AG04450 (cell line): ENCODE results near the gene S1PR1. TPM values are rescaled to one million over a fixed set of nuclear protein-coding genes. Genes with fewer than 3 reads are reported as not detected.

ENCODE experiments used
- CTCF ChIA-PET: fragments of 300-600, 350-600 bp; formaldehyde crosslinking; extraction: SDS; loops from one replicate; lab custom pipeline; 2022; ENCODE audit warnings: antibody characterized with exemption, inconsistent platforms; lab: Charles Lee
- POLR2A ChIA-PET: fragments of 350-600 bp; formaldehyde crosslinking; extraction: SDS; loops from one replicate; lab custom pipeline; 2021; ENCODE audit warnings: antibody characterized with exemption, inconsistent platforms; lab: Yijun Ruan, JAX
- DNase-seq: peaks from one replicate; pipeline ENCODE4 v3.0.0-alpha.2; 2011; ENCODE audit warnings: low read depth, low spot score
- H3K27ac ChIP-seq: one replicate; pipeline ENCODE4 v1.5.1; 2012; ENCODE audit warnings: low read depth, low read length, control low read depth
- H3K27me3 ChIP-seq: one replicate; pipeline ENCODE4 v1.6.0; 2012; ENCODE audit warnings: low read length; ENCODE audit not compliant: control insufficient read depth, insufficient read depth
- H3K4me3 ChIP-seq: 2 replicates; pipeline ENCODE4 v1.5.1; 2011; ENCODE audit warnings: mild to moderate bottlenecking, low read depth, low read length, control low read depth
- H3K9me3 ChIP-seq: 2 replicates; pipeline ENCODE4 v1.5.1; 2012; ENCODE audit warnings: low read length; ENCODE audit not compliant: control insufficient read depth, insufficient read depth
- CTCF ChIP-seq: IDR thresholded peaks from 2 replicates; pipeline ENCODE4 v1.5.1; 2011; ENCODE audit warnings: low read depth, low read length, control low read depth, inconsistent platforms
- polyA plus RNA-seq: library from polyadenylated mRNA; depleted of rRNA; stranded (reverse); fragments of >200 nt; gene quantifications from 2 replicates; pipeline ENCODE4 v1.2.3, GENCODE V29; 2011

The S1PR1 gene
- polyA plus RNA-seq, 1 experiment = 38.1 TPM

DNA sequence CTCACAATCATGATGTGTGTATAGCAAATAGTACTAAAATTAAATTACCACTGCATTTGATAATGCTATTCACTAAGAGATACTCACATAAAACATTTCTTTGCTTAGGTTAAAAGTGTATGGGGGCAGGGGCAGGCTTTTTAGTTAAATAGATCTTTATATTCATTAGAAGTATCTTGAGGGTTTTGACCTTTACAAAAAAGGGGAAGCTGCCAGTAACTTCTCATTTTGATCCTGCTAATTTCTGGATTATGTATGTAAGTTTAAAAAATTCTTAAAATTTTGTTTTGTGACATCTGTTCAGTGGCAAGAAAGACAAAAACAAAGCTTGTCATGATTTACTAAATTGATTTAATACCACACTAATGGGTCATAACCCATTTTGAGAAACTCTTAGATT, 45.8 kb upstream of the S1PR1 start:
- no peak for DNase-seq
- POLR2A ChIA-PET = interaction anchor here (1.1 kb wide), 1 partner anchor 9 kb away, joined by 4 read pairs; no protein-coding TSS in a partner anchor

DNA sequence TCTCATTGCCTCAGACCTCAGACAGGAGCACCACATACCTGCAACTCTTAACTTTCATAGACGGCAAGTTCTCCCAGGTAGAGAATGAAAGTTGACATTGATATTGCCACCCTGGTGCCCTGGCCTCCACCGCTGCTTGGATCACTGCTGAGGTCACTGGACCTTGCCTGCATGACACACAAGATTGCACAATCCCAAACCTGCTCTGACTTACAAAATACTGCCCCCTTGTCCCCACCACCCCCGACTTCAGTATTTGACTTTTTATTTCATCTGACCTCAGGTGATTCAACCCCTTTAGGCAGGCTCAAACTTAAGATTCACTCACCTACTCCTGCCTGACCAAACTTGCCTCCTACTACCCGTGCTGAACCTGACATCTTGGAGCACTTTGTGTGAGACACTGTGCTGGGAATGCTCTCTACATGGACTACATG, 43.1 kb upstream of the S1PR1 start:
- H3K27ac ChIP-seq = no peak overlapping the region
- CTCF ChIA-PET = no interaction called here
- no peaks in the 10 kb centered on the region for H3K27me3 ChIP-seq
- DNase-seq = no peak
- TF ChIP-seq CTCF = no peak
- POLR2A ChIA-PET = no interaction called here
- no peak overlapping the region for H3K4me3 ChIP-seq
- no peaks in the 10 kb centered on the region for H3K9me3 ChIP-seq

More for the DNA sequence above, 45.8 kb upstream of the S1PR1 start:
- no peak for TF ChIP-seq CTCF
- H3K27ac ChIP-seq = no peak overlapping the region
- no peak overlapping the region for H3K4me3 ChIP-seq
- H3K27me3 ChIP-seq = no peaks in the 10 kb centered on the region
- H3K9me3 ChIP-seq = no peaks in the 10 kb centered on the region
- CTCF ChIA-PET = no interaction called here

DNA sequence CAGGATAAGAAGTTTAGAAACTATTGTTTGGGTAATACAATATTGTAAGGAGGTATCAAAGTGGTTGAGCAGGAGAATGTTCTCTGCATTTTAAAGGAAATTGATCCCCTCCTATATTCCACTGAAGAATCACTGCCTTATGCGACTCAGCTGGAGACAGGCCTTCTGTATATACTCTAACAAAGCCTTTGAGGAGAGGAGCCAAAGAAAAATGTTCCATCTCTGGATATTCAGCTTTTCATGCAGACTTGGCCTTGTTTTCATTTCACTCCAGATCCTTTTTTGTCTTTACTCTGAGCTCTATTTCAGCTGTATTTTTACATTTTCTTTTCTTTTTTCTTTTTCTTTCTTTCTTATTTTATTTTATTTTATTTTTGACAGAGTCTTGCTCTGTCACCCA, 42.1 kb upstream of the S1PR1 start:
- ChIA-PET POLR2A (interaction anchor here (1.0 kb wide), 1 partner anchor 41 kb away, joined by 3 read pairs; no protein-coding TSS in a partner anchor), CTCF (interaction anchor here (0.6 kb wide), 1 partner anchor 212 kb away, joined by 7 read pairs; no protein-coding TSS in a partner anchor)
- no peaks in the 10 kb centered on the region for H3K27me3 ChIP-seq
- no peak for TF ChIP-seq CTCF
- no peak overlapping the region for H3K27ac ChIP-seq
- H3K9me3 ChIP-seq = no peaks in the 10 kb centered on the region
- DNase-seq = no peak
- H3K4me3 ChIP-seq = no peak overlapping the region

- Histone ChIP-seq H3K27ac (no peak overlapping the region), H3K4me3 (no peak overlapping the region), H3K9me3 (no peaks in the 10 kb centered on the region), H3K27me3 (no peaks in the 10 kb centered on the region)
- ChIA-PET POLR2A (no interaction called here), CTCF (interaction anchor here (0.6 kb wide), 1 partner anchor 9 kb away, joined by 3 read pairs; no protein-coding TSS in a partner anchor)
- no peak for TF ChIP-seq CTCF
- no peak for DNase-seq
Observed at GRCh38 chr1:101196668-101197067, 40.2 kb upstream of the S1PR1 start.

DNA sequence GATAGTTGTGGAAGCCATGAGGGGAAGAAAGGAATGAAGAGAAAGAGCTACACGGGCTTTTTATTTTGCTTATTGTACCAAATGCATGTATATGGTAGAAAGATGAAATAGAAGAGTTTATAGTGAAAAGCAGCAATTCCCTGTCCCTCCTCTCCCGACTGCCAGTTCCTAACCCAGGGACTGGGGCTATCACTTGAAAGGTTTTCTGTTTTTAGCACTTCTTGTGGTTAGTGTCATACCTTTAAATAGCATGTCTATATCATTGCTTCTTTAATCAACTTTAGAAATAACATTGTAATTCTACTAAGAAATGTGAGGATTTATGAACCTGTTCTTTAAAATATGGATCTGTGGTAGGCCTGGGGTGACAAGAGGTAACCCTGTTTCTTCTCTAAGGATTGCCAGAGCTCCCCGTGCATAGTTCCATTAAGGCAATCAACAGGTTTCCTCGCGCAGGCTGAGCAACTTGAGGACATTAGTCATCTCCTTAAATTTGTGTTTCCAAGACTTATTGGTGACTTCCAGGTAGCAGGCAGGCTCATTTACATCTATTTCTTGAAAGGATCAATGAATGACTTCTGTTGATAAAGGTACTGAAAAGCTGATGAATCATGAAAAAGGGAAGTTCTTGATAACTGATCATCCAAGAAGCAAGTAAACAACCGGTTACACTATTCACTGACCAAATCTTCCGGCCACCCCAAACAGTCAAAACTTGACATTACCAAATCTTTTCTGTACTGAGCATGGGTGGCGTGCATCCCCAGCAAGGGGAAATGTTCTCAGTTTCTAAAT, 37.8 kb upstream of the S1PR1 start:
- ChIA-PET POLR2A (no interaction called here), CTCF (interaction anchor here (1.2 to 1.9 kb wide), 2 partner anchors 23 to 39 kb away, joined by 3 to 6 read pairs; no protein-coding TSS in a partner anchor)
- TF ChIP-seq CTCF = no peak
- DNase-seq = no peak
- Histone ChIP-seq H3K27me3 (no peaks in the 10 kb centered on the region), H3K9me3 (no peaks in the 10 kb centered on the region), H3K27ac (no peak overlapping the region), H3K4me3 (no peak overlapping the region)
